ENCODE results near the gene ZNF512.

Gene ZNF512

DNA sequence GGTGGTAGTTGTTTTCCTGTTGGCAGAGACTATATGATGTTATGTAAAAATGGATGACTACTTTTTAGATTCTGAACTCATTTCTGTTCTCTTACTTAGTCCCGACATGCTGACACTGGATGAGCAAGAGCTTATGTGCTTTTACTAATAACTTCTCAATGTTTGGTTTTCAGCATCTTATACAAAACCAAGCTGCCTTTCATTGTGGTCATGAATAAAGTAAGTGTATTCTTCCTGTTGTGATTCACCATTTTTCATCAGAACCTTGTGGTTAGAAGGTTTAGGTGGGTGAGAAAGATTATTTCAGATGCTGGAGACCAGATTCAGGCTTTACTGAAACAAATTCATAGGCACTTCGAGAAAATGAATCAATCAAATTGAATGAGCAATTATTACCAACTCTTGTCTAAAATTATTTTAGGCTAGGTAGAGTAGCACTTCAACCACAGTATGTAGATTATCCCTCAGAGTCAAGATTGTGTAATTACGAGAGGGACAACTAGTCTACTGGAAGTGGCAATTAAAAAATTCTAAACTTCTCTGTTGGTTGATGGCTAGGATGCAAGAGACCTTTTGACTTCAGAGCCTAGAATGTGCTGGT lies 55.3 kb downstream of the ZNF512 start:
- DNase-seq (ENCODE audit: low spot score): peak; percentile 89

GRCh38 chr2:27638709-27639108 lies 55.9 kb downstream of the ZNF512 start:
- DNase-seq (ENCODE audit: low spot score): peak; percentile 59

DNA sequence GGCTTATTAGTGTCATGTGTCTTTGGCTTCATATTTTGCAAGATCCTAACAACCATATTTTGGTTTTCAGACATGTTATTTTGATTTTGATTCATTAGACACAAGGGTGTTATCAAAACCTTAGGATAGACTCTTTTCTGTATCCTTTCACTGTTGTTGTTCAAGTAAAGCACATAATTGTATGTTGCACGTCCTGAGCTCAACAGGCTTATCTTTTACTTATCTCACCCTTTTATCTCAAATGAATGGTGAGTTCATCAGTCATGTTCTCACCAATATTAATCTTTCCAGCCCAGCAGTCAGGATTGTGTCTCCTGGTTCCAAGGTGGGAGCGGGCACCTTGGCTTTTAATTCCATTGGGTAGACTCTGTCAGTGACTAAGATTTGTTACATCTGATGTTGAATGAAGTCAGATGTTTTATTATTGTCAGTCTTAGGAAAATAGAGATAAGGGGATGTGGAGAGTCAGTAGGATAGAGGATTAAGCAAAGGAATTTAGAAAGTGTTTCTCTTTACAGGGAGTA lies 57.9 kb downstream of the ZNF512 start:
- DNase-seq (ENCODE audit: low spot score): no peak

GRCh38 chr2:27645197-27645596 lies 62.4 kb downstream of the ZNF512 start:
- no peak for DNase-seq (ENCODE audit: low spot score)

GRCh38 chr2:27647289-27647688 lies 64.4 kb downstream of the ZNF512 start:
- DNase-seq (ENCODE audit: low spot score): no peak

GRCh38 chr2:27647737-27648136 lies 64.9 kb downstream of the ZNF512 start:
- DNase-seq (ENCODE audit: low spot score): no peak

- no peak for DNase-seq (ENCODE audit: low spot score)
Observed at GRCh38 chr2:27651056-27651455, 68.2 kb downstream of the ZNF512 start.

DNA sequence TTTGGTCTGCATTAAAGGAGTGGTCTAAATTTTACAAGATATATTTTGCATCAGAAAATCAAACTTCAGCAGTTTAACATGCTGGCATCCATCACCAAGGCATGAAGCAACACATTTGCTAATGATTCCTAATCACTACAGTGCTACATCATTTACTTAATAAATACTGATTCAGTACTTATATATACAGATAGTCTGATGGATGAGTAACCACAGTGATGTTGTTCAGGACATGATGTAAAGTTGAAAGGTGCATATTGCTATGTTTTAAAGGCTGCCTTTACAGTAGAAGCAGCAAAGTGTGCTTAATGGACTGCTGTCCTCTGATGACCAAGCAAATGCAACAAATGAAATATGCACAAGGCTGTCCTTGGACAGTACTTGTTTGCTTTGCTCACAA lies 69.5 kb downstream of the ZNF512 start:
- DNase-seq (ENCODE audit: low spot score): no peak

- no peak for DNase-seq (ENCODE audit: low spot score)
Observed at GRCh38 chr2:27652790-27653189, 69.9 kb downstream of the ZNF512 start.

GRCh38 chr2:27653397-27653796 lies 70.6 kb downstream of the ZNF512 start:
- DNase-seq (ENCODE audit: low spot score): no peak

DNA sequence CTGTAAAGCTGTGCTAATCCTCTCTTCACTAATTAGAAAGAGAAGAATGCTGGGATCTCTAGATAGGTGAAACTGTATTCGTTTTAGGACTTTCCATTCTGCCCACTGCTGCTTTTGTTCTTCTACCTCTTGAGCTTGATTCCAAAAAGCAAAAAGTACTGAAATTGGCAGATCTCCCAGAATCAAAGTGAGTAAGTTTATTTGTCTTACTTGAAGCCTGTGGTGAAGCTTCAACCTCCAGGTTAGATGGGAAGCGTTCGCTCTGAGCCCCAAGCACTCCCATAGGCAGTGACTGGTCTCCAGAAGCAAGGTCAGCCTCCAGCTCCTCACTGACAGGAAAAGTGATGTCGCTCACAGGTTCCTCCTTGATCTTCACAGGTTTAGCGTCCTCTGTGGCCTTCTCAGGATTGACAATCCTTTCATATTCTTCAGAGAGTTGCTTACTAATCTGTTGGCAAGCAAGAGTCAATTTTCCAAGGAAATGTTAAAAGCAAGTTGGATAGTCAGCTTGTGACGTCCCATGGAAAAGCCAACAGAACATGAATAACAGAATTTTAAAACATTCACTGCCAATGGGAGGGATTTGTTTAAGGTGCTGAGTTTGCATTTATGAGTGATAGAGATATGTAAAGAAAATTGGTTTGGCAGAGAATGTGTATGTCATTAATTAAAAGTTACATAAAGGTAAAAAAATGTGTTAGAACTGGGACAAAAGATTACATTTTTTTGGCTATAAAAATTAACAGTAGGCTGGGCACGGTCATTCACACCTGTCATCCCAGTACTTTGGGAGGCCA lies 72.5 kb downstream of the ZNF512 start:
- DNase-seq (ENCODE audit: low spot score): no peak

DNA sequence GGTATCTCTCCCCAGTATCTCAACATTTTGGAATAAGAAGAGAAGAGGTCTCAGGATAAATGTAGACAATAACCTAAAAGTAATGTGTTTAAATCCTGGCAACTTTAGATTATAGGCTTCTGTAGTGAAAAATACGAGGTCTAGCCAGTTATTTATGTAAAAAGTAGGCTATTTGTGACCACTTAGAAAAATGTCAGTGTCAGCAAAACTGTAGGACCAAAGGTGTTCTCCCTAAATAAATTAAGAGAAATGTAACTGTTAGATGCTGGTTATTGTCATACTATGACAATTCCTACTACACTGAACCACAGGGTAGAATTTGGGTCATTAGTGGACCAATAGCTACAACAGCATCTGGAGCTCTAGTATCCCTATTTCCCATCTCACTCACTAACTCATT lies 78.5 kb downstream of the ZNF512 start:
- no peak for DNase-seq (ENCODE audit: low spot score)

DNA sequence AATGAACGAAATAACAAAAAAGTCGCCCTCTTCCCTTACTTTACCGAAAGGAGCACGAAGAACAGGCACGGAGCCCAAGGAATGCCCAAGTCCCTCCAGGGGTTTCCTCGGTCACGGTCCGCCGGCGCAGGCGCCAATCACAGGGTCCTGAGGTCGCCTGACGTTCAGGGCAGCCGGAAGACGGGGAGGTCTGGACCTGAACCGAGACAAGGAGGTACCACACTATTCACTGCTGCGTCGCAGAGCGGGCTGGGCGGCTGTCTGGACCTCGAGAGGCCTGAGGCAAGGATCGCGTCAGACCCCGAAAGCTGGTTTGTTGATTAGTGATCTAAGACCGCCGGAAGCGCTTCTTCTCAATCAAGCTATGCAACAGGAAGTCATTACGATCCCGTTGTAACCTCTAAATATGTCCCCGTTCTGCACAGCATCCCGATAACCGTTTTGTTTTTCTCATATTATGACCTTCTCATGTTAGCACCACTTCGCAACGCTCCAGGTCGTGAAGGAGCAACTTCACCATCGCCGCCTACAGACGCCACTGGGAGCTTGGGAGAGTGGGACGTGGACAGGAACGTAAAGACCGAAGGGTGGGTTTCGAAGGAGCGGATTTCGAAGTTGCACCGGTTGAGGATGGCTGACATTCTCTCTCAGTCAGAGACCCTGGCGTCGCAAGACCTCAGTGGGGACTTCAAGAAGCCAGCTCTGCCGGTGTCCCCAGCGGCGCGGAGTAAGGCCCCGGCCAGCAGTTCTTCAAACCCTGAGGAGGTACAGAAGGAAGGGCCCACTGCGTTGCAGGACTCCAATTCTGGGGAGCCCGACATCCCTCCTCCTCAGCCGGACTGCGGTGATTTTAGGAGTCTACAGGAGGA lies 80.7 kb downstream of the ZNF512 start, which contains the start of the genes SLC4A1AP and SUPT7L:
Gene SLC4A1AP (plus strand): TSS at position 605 of the 869 bp plus-strand sequence. CDS start 26 bp downstream, at position 631.
Gene SUPT7L (minus strand): TSS at position 330 of the 869 bp plus-strand sequence. CDS start 1,422 bp downstream, outside the sequence.
- DNase-seq (ENCODE audit: low spot score): peak; percentile 75

- no peak for DNase-seq (ENCODE audit: low spot score)
Observed at GRCh38 chr2:27664154-27664574, 81.3 kb downstream of the ZNF512 start.

GRCh38 chr2:27664622-27665363 lies 82.0 kb downstream of the ZNF512 start:
- no peak for DNase-seq (ENCODE audit: low spot score)

- DNase-seq (ENCODE audit: low spot score): no peak
Observed at GRCh38 chr2:27667446-27667845, 84.6 kb downstream of the ZNF512 start.

GRCh38 chr2:27671235-27671634 lies 88.4 kb downstream of the ZNF512 start:
- no peak for DNase-seq (ENCODE audit: low spot score)
